Jurkat, Clone E6-1 (cell line): ENCODE data around the gene ARL5B.

ENCODE experiments used
- DNase-seq: peaks from one replicate; pipeline ENCODE4 v3.0.0-alpha.2; 2011; ENCODE audit warnings: low read depth, low spot score
- H3K4me3 ChIP-seq: 2 replicates; pipeline ENCODE4 v1.5.1; 2011; ENCODE audit warnings: mild to moderate bottlenecking, low read length, control low read depth, moderate library complexity

Gene ARL5B

DNA sequence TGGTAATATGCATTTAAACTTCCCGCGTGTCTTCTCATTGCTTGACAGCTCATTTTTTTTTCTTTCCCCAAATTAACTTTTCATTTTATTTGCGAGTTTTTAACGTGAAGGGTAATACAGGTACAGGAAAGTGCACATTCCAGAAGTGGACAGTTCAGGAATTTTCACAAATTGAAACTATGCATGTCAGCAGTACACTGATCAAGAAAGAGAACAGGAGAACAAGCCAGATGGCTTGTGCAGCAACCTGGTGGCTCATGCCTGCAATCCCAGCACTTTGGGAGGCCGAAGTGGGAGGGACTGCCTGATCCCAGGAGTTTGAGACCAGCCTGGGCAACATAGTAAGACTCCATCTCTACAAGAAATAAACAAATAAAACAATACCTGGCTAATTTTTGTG lies 28.5 kb downstream of the ARL5B start:
- no peak for DNase-seq
- no peak overlapping the region for H3K4me3 ChIP-seq

DNA sequence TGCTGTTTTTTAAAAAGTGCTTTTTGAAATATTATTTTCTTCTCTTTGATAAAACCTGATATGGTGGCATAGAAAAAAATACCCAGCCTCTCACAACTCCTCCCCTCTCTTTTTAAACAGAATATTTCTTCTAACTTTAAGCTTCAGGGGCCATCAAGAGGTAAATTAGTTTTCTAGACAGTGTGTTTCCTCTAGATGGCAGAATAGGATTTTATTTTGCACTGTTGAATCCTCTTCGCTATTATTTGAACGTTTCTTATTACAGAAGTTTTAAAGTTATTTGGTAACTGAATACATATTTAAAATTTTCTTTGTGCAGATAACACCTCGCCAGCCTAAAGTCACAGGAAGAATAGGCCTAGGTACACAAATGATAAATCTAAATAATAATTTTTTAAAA lies 30.3 kb downstream of the ARL5B start:
- H3K4me3 ChIP-seq: no peak overlapping the region
- DNase-seq: peak; percentile 28

DNA sequence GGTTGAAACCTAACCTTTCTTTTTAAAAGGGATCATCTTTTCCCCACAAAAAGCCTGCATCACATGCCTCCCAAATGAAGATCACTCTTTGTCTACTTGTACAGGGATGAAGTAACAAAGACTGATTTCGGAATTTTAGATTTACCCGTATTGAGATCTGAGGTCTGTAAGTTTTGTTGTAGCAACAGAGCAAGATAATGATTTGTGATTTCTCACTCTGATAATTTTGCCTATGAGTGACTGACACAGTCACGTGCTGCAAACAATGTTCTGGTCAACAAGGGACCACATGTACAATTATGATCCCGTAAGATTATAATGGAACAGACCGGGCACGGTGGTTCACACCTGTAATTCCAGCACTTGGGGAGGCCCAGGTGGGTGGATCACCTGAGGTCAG lies 31.3 kb downstream of the ARL5B start:
- no peak overlapping the region for H3K4me3 ChIP-seq
- DNase-seq: no peak

DNA sequence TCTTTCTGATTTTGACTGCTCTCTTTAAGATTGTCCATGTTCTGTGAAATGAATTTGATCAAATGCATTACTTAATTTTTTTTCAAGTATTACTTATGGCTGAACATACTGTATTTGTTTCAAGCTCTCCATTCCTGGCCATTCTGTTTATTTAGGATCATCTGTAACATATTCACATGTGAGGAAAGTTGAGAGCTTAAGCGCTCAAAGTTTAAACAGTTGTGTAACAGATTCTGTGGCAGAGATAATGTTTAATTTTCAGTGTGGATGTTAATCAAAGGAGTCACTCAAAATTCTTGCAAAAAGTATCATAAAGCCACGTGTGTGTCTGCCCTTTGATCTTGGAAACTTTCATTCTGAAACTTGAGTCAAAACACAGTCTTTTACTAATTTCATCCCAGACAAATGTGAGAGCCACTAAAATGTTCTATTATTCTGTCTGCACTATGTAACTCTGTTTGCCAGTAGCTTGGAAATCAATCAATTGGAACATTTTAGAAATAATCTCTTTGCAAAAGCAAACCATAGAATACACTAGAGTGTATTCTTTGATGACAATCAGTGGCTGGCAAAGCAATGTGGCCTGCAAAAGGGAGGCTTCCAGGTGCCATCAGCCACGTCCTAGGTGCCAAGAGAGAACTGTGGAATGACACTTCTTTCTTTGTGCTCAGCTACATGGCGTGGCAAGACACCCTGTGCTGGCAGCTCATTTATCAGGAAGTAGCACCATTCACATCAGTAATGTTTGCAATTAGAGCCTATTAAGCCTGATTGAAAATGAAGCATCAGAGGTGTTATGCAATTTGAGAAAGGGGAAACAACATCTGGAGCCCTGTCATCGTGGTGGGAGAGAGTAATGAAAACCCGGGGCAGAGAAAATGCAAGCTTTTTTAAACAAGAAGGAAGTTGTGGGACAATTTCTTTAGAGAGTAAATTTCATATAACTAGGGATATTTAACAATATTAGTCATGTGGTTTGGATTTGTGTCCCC lies 40.9 kb downstream of the ARL5B start:
- DNase-seq: no peak
- H3K4me3 ChIP-seq: no peak overlapping the region

DNA sequence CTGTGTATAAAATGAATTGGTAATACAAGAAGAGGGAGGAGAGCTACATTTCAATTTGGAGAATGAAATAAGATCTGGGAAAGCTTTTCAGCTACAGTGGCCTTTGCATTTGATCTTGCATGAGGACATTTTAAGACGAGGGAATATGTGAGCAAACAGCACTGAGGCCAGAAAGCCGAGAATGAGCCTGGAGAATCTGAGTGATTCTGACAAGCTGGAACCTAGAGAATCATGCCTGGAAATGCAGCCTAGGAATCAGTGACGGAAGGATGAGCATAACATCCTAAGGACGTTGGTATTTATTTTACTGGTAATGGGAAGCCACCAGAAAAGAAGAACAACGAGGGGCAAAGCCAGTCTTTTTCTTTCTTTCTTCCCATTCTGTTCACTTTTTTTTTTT lies 44.3 kb downstream of the ARL5B start:
- DNase-seq: no peak
- no peak overlapping the region for H3K4me3 ChIP-seq

DNA sequence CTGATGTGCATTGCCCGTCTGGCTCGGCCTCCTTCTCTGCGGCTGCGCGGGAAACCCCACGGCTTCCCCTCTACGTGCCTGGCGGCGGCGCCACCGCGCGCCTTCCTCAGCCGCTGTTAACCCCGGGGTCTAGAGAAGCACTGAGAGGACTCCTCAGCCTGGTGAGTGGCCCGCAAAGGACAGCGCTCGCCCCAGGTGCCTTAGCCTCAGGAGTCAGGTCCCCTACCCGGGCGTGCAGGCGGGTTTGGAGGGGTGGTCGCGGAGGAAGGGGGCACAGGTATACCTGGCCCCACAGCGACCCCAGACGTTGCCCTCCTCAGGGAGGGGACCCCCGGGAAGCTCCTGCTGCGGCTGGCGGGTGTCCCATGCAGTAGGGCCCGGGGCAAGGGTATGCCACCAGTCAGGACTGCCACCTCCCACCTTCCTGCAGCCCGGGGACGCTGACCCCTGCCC lies 51.0 kb downstream of the ARL5B start:
- no peak for DNase-seq
- no peak overlapping the region for H3K4me3 ChIP-seq

DNA sequence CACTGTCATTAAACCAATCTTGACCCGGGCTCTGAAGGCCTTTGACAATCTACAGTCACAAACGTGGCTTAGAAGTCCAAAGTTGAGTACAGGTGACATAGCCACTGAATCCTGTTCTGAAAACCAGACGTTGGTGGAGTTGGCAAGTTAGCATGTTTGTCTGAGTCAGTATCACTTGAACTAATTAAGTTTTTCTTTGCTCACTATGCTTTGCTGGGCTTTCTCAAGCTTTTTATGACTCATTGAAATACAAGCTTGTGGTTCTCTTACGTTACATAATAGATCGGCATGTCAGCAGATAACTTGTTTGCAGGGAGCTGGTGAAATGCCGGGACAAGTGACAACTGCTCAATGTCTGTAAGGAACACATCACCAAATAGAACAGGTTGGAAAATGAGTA lies 53.8 kb downstream of the ARL5B start:
- DNase-seq: no peak

DNA sequence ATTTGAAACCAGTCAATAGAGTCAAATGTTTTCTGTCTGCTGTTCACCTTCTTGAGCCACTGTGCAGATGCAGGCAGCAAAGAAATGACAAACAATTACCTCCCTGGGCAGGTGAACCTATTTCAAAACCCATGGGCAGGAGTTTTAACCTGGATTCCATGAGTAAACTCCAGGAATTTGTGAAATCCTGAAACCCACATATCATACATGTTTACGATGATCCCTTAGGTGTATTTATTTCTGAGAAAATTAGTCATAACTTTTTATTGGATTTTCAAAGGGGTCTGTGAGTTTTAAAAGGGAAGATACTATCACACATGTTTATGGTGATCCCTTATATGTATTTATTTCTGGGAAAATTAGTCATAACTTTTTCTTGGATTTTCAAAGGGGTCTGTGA lies 59.8 kb downstream of the ARL5B start:
- DNase-seq: no peak
- H3K4me3 ChIP-seq: no peak overlapping the region

More for the DNA sequence above, 53.8 kb downstream of the ARL5B start:
- no peak overlapping the region for H3K4me3 ChIP-seq

DNA sequence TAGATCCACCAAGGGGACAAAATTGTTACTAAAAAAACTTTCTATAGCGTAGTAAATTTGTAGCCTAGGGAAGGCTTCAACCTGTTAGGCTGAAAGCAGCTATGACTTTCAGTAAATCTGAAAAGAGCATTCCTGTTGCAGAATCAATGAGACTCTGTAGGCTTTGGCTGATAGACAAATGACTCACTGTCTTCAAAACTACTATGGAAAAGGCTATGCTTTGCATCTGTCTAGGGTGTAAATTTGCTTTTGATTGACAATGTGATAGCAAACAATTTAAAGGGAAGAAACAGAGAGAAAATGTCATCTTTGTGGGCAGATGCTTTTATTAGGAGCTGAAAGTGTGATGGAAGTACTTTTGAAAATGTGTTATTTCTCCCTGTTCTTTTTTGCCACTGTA lies 60.6 kb downstream of the ARL5B start:
- DNase-seq: no peak
- no peak overlapping the region for H3K4me3 ChIP-seq

DNA sequence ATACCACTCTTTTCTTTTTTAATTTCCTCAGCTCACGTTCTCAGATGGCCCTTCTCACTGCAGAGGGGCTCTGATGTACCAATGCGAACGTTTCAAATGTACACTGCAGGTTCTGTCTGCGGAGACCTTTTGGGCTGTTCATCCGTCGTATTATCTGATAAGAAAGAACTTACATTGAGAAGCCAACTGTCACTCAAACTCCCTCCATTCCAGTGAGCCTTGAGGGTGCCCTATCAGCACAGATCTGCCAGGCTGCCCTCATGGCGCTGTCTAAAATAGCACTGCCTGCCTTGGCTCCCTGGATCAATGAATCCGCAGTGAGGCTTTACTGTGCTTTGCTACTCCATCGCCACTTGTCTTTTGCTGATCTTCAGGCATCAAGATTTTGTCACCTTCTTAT lies 61.8 kb downstream of the ARL5B start:
- no peak overlapping the region for H3K4me3 ChIP-seq
- no peak for DNase-seq

DNA sequence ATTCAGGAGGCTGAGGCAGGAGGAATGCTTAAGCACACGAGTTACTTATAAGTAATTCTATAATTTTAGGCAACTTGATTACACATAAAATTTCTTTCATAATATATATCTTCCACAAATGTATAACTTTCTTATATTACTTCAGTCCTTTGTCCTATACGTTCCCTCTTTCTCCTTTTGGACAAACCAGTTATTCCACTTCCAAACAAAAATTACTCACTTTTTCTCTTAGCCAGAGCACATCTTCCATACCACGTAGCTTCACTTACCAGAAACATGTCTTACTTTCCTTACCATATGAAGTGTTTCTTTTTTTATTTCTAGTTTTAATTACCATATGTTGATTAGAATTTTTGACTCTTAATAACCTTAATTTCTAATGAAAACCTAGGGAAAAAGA lies 64.6 kb downstream of the ARL5B start:
- no peak overlapping the region for H3K4me3 ChIP-seq
- no peak for DNase-seq
